Body of pancreas (tissue), 4 donors: ENCODE data around the gene EREG.

ENCODE experiments used
- CTCF ChIP-seq, 7 experiments: fragments of 450-650 bp in 4 of 7; fragments of 200-600 bp in 3 of 7; sonication (generic) in 3 of 7; IDR thresholded peaks; one replicate each; pipeline ENCODE4 v1.5.1; 2016 to 2019; ENCODE audit warnings: antibody characterized with exemption in 7 of 7
- POLR2A ChIP-seq, 3 donors: fragments of 450-650 bp; IDR thresholded peaks; one replicate each; pipeline ENCODE4 v1.6.1; 2016; ENCODE audit warnings: antibody characterized with exemption in 3 of 3, mild to moderate bottlenecking in 2 of 3

GRCh38 chr4:74433541-74434172, 68.7 kb downstream of the EREG start:
- no peak for TF ChIP-seq CTCF (IDR thresholded peaks at IDR 0.05)
- no peak for TF ChIP-seq POLR2A (IDR thresholded peaks at IDR 0.05)
